Measurements from ENCODE around the gene NCOA5.

Gene NCOA5

DNA sequence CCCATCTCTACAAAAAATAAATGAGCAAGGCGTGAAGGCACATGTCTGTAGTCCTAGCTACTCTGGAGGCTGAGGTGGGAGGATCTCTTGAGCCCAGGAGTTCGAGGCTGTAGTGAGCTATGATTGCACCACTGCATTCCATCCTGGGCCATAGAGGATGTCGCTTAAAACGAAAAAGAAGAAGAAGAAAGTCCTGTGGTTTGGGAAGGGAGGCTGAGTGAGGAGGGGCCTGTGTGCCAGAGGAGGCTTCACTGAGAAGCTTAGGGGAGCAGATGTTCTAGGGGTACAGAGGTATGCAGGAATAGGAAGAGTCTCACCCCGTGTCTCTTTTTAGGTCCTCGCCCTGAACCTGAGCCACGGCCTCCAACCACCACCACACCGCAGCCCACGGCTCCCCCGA is 76.8 kb downstream of the NCOA5 start:
- Histone ChIP-seq H3K4me2 (peak overlapping the region in 8 of 11 experiments; percentile 63 to 97 (median 88); a peak in 15 of 22 replicates), H3K9me3 (replicated peaks in 1 of 11) (peaks cover 0 to 41% (median 27%) of the 10 kb centered on the region in 11 experiments; a peak in 18 of 22 replicates), H3K36me3 (peaks cover 0 to 74% (median 14%) of the 10 kb centered on the region in 11 experiments; a peak in 11 of 22 replicates), H4K20me1 (peaks cover 0 to 50% (median 9%) of the 10 kb centered on the region in 11 experiments; a peak in 12 of 22 replicates), H3K4me1 (peaks cover 44 to 98% (median 83%) of the 10 kb centered on the region in 10 experiments), H3K4me3 (peak overlapping the region in 5 of 10 experiments; percentile 53 to 74 (median 64); a peak in 9 of 20 replicates), H3K27me3 (peaks cover 0 to 68% (median 55%) of the 10 kb centered on the region in 11 experiments; a peak in 19 of 22 replicates), H3K27ac (peak overlapping the region in 1 of 11 experiments; percentile 28; a peak in 1 of 22 replicates), H3K9ac (peak overlapping the region in 2 of 11 experiments; percentile 10 to 56; a peak in 1 of 22 replicates)
- no peak for TF ChIP-seq Cebpa-rat (IDR thresholded peaks at IDR 0.05)

DNA sequence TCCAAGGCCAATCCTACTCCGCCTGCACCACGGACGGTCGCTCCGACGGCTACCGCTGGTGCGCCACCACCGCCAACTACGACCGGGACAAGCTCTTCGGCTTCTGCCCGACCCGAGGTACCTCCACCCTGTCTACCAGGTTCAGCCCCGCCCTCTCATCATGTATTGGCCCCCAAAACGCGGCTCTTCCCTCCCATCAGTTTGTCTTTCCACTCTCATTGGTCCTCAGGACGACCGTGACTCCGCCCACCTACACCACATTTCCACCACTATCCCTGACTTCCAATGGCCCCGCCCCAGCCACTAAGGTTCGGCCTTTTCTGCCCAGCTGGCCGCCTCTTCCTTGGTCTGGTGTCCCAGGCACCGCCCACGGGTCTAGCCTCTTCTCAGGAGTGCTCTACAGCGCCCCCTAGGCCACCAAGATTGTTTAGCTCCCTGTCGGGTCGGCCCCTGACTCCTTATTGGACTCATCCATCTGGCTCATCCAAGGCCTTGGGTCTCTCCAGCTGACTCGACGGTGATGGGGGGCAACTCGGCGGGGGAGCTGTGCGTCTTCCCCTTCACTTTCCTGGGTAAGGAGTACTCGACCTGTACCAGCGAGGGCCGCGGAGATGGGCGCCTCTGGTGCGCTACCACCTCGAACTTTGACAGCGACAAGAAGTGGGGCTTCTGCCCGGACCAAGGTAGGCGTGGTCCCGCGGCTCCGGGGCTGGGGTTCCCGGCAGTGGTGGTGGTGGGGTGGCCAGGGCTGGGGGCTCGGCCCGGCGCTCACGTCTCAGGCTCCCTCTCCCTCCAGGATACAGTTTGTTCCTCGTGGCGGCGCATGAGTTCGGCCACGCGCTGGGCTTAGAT is 77.9 kb downstream of the NCOA5 start:
- H3K27me3 ChIP-seq, result peaks cover 0 to 79% (median 63%) of the 10 kb centered on the region in 11 experiments; a peak in 19 of 22 replicates
- peak overlapping the region in 7 of 11 experiments; percentile 56 to 97 (median 89); a peak in 13 of 22 replicates for H3K4me2 ChIP-seq

More for the DNA sequence above, 77.9 kb downstream of the NCOA5 start:
- peaks cover 44 to 98% (median 83%) of the 10 kb centered on the region in 10 experiments for H3K4me1 ChIP-seq
- peak overlapping the region in 3 of 11 experiments; percentile 31 to 74 (median 70); a peak in 4 of 22 replicates for H3K9ac ChIP-seq
- peak overlapping the region in 7 of 10 experiments; percentile 16 to 74 (median 63); a peak in 13 of 20 replicates for H3K4me3 ChIP-seq
- H3K9me3 ChIP-seq (replicated peaks in 1 of 11), result peaks cover 0 to 37% (median 21%) of the 10 kb centered on the region in 11 experiments; a peak in 18 of 22 replicates
- peaks cover 0 to 47% (median 9%) of the 10 kb centered on the region in 11 experiments; a peak in 12 of 22 replicates for H4K20me1 ChIP-seq
- TF ChIP-seq Cebpa-rat (IDR thresholded peaks at IDR 0.05), result no peak
- H3K27ac ChIP-seq, result peak overlapping the region in 1 of 11 experiments; percentile 18; a peak in 1 of 22 replicates
- H3K36me3 ChIP-seq, result peaks cover 0 to 68% (median 6%) of the 10 kb centered on the region in 11 experiments; a peak in 10 of 22 replicates
